GM19193 (cell line): ENCODE data around the gene PCDHB3.

ENCODE experiments used
- POLR2A ChIP-seq: IDR thresholded peaks from 4 replicates; pipeline ENCODE4 v1.6.1; 2011; ENCODE audit not compliant: insufficient read depth, insufficient read length; ENCODE audit errors: extremely low read depth

Gene PCDHB3

GRCh38 chr5:141149812-141150211, 49.5 kb downstream of the PCDHB3 start, which contains the start of gene PCDHB6:
TSS of gene PCDHB6 (plus strand) at chr5:141150057. CDS start at chr5:141150258, 201 bp downstream.
- no peak for TF ChIP-seq POLR2A

GRCh38 chr5:141150224-141150992, 50.1 kb downstream of the PCDHB3 start:
- TF ChIP-seq POLR2A: no peak

GRCh38 chr5:141150993-141151325, 50.7 kb downstream of the PCDHB3 start:
- TF ChIP-seq POLR2A: no peak
